NT2/D1 (cell line): Measurements from ENCODE around the gene CKS1B.

ENCODE experiments used
- SUZ12 ChIP-seq: IDR thresholded peaks from 2 replicates; pipeline ENCODE4 v1.6.1; 2011; ENCODE audit not compliant: insufficient read length, insufficient read depth; ENCODE audit errors: extremely low read depth
- YY1 ChIP-seq: IDR thresholded peaks from 2 replicates; pipeline ENCODE4 v1.6.1; 2011; ENCODE audit not compliant: insufficient read length, insufficient read depth
- ZNF274 ChIP-seq: IDR thresholded peaks from 2 replicates; pipeline ENCODE4 v1.6.1; 2011; ENCODE audit warnings: mild to moderate bottlenecking, low read depth, low read length

DNA sequence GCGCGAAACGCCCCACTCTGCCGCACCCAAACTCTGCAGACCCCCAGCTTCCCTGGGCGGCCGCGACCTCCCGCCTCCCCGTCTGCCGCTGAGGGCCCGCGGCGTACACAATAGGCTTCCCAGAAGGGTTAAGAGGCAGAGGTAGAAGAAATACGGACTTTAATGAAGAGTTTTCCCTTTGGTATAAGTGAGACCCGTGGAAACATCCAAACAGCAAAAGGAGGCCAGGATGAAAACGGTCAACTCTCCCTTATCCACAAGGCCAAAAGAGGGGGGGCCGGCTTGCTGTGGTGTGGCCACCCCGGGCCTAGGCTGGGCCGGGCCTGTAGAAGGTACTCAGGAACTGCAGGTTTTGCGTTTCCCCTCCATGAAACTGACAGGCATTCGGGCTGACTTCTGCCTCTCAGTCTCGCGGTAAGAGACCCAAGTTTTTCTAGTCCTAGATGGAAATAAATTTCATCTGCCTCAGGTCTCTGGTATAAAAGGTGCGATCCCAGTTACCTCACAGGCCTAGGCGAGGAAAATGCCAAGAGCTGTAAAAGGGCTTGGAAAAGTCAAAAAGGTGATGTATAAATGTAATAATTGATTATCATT lies 12.2 kb upstream of the CKS1B start:
- TF ChIP-seq SUZ12, result no peak
- no peak for TF ChIP-seq ZNF274
- no peak for TF ChIP-seq YY1
